GM12801 (cell line): Measurements from ENCODE around the gene FABP7.

ENCODE experiments used
- TF ChIP-seq, protein P1 (sequence below): IDR thresholded peaks from one replicate; pipeline ENCODE4 v1.5.1; 2011; ENCODE audit warnings: control low read depth; ENCODE audit not compliant: insufficient read length; ENCODE audit errors: extremely low read depth

The FABP7 gene

GRCh38 chr6:122790423-122791309, 11.2 kb downstream of the FABP7 start:
- TF ChIP-seq, protein P1, sequence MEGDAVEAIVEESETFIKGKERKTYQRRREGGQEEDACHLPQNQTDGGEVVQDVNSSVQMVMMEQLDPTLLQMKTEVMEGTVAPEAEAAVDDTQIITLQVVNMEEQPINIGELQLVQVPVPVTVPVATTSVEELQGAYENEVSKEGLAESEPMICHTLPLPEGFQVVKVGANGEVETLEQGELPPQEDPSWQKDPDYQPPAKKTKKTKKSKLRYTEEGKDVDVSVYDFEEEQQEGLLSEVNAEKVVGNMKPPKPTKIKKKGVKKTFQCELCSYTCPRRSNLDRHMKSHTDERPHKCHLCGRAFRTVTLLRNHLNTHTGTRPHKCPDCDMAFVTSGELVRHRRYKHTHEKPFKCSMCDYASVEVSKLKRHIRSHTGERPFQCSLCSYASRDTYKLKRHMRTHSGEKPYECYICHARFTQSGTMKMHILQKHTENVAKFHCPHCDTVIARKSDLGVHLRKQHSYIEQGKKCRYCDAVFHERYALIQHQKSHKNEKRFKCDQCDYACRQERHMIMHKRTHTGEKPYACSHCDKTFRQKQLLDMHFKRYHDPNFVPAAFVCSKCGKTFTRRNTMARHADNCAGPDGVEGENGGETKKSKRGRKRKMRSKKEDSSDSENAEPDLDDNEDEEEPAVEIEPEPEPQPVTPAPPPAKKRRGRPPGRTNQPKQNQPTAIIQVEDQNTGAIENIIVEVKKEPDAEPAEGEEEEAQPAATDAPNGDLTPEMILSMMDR = no peak

- TF ChIP-seq, protein P1 = no peak
Observed at GRCh38 chr6:122791310-122791679, 11.8 kb downstream of the FABP7 start.

DNA sequence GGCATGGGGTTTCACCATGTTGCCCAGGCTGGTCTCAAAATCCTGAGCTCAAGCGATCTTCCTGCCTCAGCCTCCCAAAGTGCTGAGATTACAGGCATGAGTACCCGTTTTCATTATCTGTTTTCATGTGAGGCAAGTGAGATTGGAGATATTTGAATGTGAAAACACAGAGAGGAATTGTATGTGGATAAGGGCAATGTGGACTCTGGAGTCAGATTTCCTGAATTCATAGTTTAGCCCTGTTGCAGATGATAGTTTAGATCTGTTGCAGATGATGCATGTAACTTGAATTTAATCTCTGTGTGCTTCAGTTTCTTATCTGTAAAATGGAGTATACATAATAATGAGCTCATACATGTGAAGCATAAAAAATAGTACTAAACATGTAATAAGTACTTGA, 13.2 kb downstream of the FABP7 start:
- TF ChIP-seq, protein P1 = no peak

GRCh38 chr6:122797537-122797936, 18.0 kb downstream of the FABP7 start:
- TF ChIP-seq, protein P1 = no peak

DNA sequence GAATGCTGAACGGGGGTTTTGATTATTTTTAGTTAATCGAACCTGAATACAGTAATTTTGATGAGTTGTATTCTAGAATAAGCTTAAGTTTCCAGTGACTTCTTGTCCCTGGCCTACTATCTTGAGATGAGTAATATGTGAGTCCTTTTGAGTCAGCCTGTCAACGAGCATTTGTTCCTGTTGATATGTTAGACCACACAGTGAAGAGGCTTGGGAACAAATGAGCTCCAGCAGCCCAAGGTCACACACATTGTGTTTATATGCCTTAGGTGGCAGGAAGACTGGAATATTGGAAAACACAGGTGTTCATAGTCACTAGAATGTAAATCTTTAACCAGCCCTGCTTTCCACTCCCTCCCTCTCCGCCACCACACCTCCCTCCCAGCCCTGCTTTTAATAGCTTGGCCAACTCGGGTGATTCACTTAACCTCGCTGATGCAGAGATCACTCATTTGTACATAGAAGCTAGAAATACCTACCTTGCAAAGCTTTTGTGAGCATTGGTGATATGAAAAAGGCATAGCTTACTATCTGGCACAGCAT, 18.7 kb downstream of the FABP7 start:
- TF ChIP-seq, protein P1 = no peak

- TF ChIP-seq, protein P1 = no peak
Observed at GRCh38 chr6:122799140-122799745, 19.7 kb downstream of the FABP7 start.

GRCh38 chr6:122799916-122800686, 20.6 kb downstream of the FABP7 start:
- TF ChIP-seq, protein P1 = no peak
